ENCODE results near the gene KLF15.

- TF ChIP-seq REST (tag by site-specific recombination; IDR thresholded peaks at IDR 0.05), result no peak
- TF ChIP-seq TCF7L2 (IDR thresholded peaks at IDR 0.05; ENCODE audit: borderline replicate concordance, low read depth, low read length), result no peak
- TF ChIP-seq CTCF (tag by site-specific recombination; IDR thresholded peaks at IDR 0.05), result no peak
- no peak for TF ChIP-seq ZBTB1 (tag by site-specific recombination; IDR thresholded peaks at IDR 0.05)
- no peak for TF ChIP-seq ZNF24 (tag by site-specific recombination; IDR thresholded peaks at IDR 0.05)
- no peak for TF ChIP-seq ZFHX2 (tag by site-specific recombination; conservative IDR thresholded peaks at IDR 0.05)
- TF ChIP-seq KLF1 (tag by site-specific recombination; IDR thresholded peaks at IDR 0.05), result no peak
These were observed 39.9 kb downstream of the KLF15 start for GRCh38 chr3:126317029-126317996.
